Lower leg skin (tissue), 3 donors: Measurements from ENCODE around the gene DTNA.

ENCODE experiments used
- POLR2A ChIP-seq, 2 donors: fragments of 450-650 bp; IDR thresholded peaks; one replicate each; pipeline ENCODE4 v1.6.1; 2016 to 2017; ENCODE audit warnings: antibody characterized with exemption in 2 of 2, mild to moderate bottlenecking in 1 of 2, moderate library complexity in 1 of 2
- TF ChIP-seq, protein P1 (sequence below), 3 donors: fragments of 450-650 bp; IDR thresholded peaks; one replicate each; pipeline ENCODE4 v1.5.1; 2016; ENCODE audit warnings: antibody characterized with exemption in 3 of 3, mild to moderate bottlenecking in 3 of 3, moderate library complexity in 2 of 3

DNA sequence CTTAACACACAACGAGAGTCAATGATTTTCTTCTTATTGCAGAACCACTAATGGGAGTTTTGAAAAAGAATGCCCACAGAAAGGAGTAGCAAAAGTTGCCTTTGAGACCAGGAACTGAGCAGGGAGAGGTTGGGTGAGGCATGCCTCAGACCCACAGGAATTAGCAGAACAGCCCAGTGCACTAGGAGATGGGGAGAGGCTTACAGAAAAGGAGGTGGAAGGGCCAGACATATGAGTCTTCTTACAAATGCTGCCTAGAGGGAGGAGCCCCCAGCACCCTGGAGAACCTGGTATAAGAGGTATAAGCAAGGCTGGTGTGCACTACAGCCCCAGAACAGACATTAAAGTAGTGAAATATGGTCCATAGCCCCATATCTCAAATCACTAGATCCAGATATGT, 162.0 kb downstream of the DTNA start:
- TF ChIP-seq, protein P1, sequence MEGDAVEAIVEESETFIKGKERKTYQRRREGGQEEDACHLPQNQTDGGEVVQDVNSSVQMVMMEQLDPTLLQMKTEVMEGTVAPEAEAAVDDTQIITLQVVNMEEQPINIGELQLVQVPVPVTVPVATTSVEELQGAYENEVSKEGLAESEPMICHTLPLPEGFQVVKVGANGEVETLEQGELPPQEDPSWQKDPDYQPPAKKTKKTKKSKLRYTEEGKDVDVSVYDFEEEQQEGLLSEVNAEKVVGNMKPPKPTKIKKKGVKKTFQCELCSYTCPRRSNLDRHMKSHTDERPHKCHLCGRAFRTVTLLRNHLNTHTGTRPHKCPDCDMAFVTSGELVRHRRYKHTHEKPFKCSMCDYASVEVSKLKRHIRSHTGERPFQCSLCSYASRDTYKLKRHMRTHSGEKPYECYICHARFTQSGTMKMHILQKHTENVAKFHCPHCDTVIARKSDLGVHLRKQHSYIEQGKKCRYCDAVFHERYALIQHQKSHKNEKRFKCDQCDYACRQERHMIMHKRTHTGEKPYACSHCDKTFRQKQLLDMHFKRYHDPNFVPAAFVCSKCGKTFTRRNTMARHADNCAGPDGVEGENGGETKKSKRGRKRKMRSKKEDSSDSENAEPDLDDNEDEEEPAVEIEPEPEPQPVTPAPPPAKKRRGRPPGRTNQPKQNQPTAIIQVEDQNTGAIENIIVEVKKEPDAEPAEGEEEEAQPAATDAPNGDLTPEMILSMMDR (IDR thresholded peaks at IDR 0.05) = no peak
- TF ChIP-seq POLR2A (IDR thresholded peaks at IDR 0.05) = no peak
